OCI-LY1 (cell line): ENCODE measurements around the gene TMEM72.
"Not testable (repeated sequence)": the region's sequence is repeated elsewhere in the genome, so short reads cannot be mapped to it uniquely, and the experiment has no call there.

Experiments used
- H2AFZ ChIP-seq: fragments of 200-600 bp; sonication (generic), shearing (Covaris generic); 2 replicates; pipeline ENCODE4 v1.6.0; 2014; ENCODE audit warnings: antibody characterized with exemption, mild to moderate bottlenecking, low read length
- H3F3A ChIP-seq: fragments of 200-600 bp; sonication (generic), shearing (Covaris generic); 2 replicates; pipeline ENCODE4 v1.6.0; 2014; ENCODE audit warnings: mild to moderate bottlenecking, antibody characterized with exemption, low read length, moderate library complexity; ENCODE audit not compliant: insufficient read depth
- H3K27ac ChIP-seq: fragments of 200-600 bp; sonication (generic); 2 replicates; pipeline ENCODE4 v1.5.1; 2014; ENCODE audit warnings: low read length, mixed run types, mild to moderate bottlenecking, low read depth; ENCODE audit not compliant: poor library complexity, severe bottlenecking
- H3K27me3 ChIP-seq: fragments of 200-600 bp; sonication (generic); 2 replicates; pipeline ENCODE4 v1.6.0; 2014; ENCODE audit warnings: antibody characterized with exemption, mild to moderate bottlenecking, low read length, moderate library complexity; ENCODE audit not compliant: insufficient read depth
- H3K36me3 ChIP-seq: fragments of 200-600 bp; sonication (generic); 2 replicates; pipeline ENCODE4 v1.6.1; 2014; ENCODE audit warnings: mild to moderate bottlenecking, antibody characterized with exemption, low read length, moderate library complexity, mixed read lengths; ENCODE audit not compliant: insufficient read depth
- H3K4me1 ChIP-seq: fragments of 200-600 bp; sonication (generic); 2 replicates; pipeline ENCODE4 v1.5.1; 2014; ENCODE audit warnings: mild to moderate bottlenecking, low read length, moderate library complexity; ENCODE audit not compliant: insufficient read depth, severe bottlenecking
- H3K4me2 ChIP-seq: fragments of 200-600 bp; sonication (generic), shearing (Covaris generic); 2 replicates; pipeline ENCODE4 v1.6.1; 2014; ENCODE audit warnings: low read length
- H3K4me3 ChIP-seq: fragments of 200-600 bp; sonication (generic); 2 replicates; pipeline ENCODE4 v1.5.1; 2014; ENCODE audit warnings: low read length, low read depth, mild to moderate bottlenecking, mixed read lengths; ENCODE audit not compliant: poor library complexity, severe bottlenecking
- H3K79me2 ChIP-seq: fragments of 200-600 bp; shearing (Covaris generic); 2 replicates; pipeline ENCODE4 v1.6.1; 2016; ENCODE audit warnings: mixed run types, low read length, mixed read lengths; ENCODE audit not compliant: insufficient read depth
- H3K9ac ChIP-seq: fragments of 200-600 bp; sonication (generic), shearing (Covaris generic); 2 replicates; pipeline ENCODE4 v1.6.1; 2014; ENCODE audit warnings: mild to moderate bottlenecking, low read length, mixed read lengths
- H3K9me2 ChIP-seq: fragments of 200-600 bp; sonication (generic), shearing (Covaris generic); 2 replicates; pipeline ENCODE4 v1.6.1; 2014; ENCODE audit warnings: low read depth, mild to moderate bottlenecking, low read length, mixed read lengths
- H3K9me3 ChIP-seq: fragments of 200-600 bp; shearing (Covaris generic); 2 replicates; pipeline ENCODE4 v1.6.1; 2014; ENCODE audit warnings: low read length, mixed read lengths
- H4K20me1 ChIP-seq: fragments of 200-600 bp; sonication (generic), shearing (Covaris generic); 2 replicates; pipeline ENCODE4 v1.6.0; 2016; ENCODE audit warnings: mild to moderate bottlenecking, low read length; ENCODE audit not compliant: insufficient read depth
- EZH2 ChIP-seq: fragments of 200-600 bp; sonication (generic), shearing (Covaris generic); IDR thresholded peaks from 2 replicates; pipeline ENCODE4 v1.8.0; 2017; ENCODE audit warnings: borderline replicate concordance, mixed run types, mild to moderate bottlenecking, antibody characterized with exemption, low read length, moderate library complexity, mixed read lengths
- TF ChIP-seq, protein P1 (sequence below): fragments of 200-600 bp; sonication (generic), shearing (Covaris generic); IDR thresholded peaks from 2 replicates; pipeline ENCODE4 v1.5.1; 2017; ENCODE audit warnings: mild to moderate bottlenecking, antibody characterized with exemption, low read length, moderate library complexity, mixed read lengths

TMEM72 gene

DNA sequence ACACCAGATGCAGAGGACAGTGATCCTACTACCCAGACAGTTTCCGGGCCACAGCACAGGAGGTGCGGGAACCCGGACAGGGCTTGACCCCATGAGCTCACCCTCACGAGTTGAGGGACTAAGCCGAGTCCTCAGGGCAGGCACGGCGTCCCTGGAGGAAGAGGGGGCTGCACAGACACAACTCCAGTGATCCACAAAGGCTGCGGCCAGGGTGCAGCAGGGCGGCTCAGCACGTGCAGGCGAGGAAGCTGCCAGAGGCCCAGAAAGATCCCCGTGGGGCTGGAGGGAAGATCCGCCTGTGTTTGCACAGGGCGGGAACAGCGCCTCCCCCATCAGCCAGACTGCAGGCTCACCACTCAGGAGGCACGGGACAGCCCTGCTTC lies 45.9 kb upstream of the TMEM72 start:
- Histone ChIP-seq H3F3A (no peaks in the 10 kb centered on the region), H3K9me2 (no peaks in the 10 kb centered on the region), H3K4me1 (no peaks in the 10 kb centered on the region), H3K27ac (no peak overlapping the region), H3K27me3 (no peaks in the 10 kb centered on the region), H2AFZ (no peak overlapping the region), H3K9me3 (no peaks in the 10 kb centered on the region), H3K9ac (no peak overlapping the region), H3K4me2 (no peak overlapping the region), H3K4me3 (no peak overlapping the region), H3K36me3 (no peaks in the 10 kb centered on the region), H4K20me1 (no peaks in the 10 kb centered on the region), H3K79me2 (no peaks in the 10 kb centered on the region)
- TF ChIP-seq EZH2, result no peak
- TF ChIP-seq, protein P1, sequence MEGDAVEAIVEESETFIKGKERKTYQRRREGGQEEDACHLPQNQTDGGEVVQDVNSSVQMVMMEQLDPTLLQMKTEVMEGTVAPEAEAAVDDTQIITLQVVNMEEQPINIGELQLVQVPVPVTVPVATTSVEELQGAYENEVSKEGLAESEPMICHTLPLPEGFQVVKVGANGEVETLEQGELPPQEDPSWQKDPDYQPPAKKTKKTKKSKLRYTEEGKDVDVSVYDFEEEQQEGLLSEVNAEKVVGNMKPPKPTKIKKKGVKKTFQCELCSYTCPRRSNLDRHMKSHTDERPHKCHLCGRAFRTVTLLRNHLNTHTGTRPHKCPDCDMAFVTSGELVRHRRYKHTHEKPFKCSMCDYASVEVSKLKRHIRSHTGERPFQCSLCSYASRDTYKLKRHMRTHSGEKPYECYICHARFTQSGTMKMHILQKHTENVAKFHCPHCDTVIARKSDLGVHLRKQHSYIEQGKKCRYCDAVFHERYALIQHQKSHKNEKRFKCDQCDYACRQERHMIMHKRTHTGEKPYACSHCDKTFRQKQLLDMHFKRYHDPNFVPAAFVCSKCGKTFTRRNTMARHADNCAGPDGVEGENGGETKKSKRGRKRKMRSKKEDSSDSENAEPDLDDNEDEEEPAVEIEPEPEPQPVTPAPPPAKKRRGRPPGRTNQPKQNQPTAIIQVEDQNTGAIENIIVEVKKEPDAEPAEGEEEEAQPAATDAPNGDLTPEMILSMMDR, result no peak

DNA sequence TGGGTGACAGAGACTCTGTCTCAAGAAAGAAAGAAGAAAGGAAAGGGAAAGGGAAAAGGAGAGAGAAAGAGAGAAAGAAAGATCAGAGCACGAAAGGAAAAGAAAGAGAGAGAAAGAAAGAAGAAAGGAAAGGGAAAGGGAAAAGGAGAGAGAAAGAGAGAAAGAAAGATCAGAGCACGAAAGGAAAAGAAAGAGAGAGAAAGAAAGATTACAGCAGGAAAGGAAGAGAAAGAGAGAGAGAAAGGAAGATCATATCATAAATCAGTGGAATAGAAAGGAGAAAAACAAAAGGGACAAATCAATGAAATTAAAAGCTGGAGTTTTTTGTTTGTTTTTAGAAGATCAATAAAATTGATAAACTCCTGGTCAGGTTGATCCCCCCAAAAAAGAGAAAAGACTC lies 44.8 kb upstream of the TMEM72 start:
- not testable (repeated sequence) for H3K4me2 ChIP-seq, H4K20me1 ChIP-seq, H3K27me3 ChIP-seq, H3K9me2 ChIP-seq, H3F3A ChIP-seq, H3K36me3 ChIP-seq, H3K4me3 ChIP-seq, H3K9me3 ChIP-seq, H3K79me2 ChIP-seq, H3K4me1 ChIP-seq, H2AFZ ChIP-seq, H3K27ac ChIP-seq, H3K9ac ChIP-seq

DNA sequence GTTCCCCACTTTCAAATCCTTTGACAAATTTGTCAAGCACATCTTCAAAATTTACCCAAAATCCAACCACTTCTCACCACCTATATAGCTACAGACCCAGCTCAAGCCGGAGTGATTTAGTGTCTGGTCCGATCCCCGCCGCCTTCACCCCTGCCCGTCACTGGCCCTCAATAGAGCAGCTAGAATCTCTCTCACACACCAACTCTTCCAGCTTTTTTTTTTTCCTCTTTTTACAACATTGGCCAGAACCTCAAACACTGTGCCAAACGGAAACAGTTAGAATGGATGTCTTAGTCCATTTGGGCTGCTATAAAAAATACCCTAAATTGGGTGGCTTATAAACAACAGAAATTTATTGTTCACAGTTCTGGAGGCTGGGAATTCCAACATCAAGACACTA lies 41.1 kb upstream of the TMEM72 start:
- Histone ChIP-seq H2AFZ (no peak overlapping the region), H3K27ac (no peak overlapping the region), H3K36me3 (no peaks in the 10 kb centered on the region), H3F3A (no peaks in the 10 kb centered on the region), H3K4me3 (no peak overlapping the region), H3K4me1 (no peaks in the 10 kb centered on the region), H3K79me2 (no peaks in the 10 kb centered on the region), H3K9me2 (no peaks in the 10 kb centered on the region), H4K20me1 (no peaks in the 10 kb centered on the region), H3K27me3 (no peaks in the 10 kb centered on the region), H3K4me2 (no peak overlapping the region), H3K9ac (no peak overlapping the region), H3K9me3 (no peaks in the 10 kb centered on the region)
- TF ChIP-seq, protein P1, result no peak
- no peak for TF ChIP-seq EZH2

DNA sequence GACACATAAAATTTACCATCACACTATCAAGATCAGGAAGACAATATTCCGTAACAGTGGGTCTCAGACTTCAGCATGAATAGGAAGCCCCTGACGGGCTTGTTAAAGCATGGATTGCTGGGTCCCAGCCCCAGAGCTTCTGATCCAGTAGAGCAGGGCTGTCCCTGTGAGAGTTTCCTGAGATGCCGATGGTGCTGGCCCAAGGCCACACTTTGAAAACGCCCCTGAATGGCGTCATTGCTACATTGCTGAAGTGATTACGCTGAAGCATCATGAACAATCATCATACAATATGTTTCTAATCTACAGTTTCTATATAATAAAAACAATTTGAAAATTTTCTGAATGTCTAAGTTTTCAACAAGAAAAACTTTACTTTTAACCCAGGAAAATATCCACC lies 38.0 kb upstream of the TMEM72 start:
- Histone ChIP-seq H3K9me2 (no peaks in the 10 kb centered on the region), H3K4me2 (no peak overlapping the region), H3K79me2 (no peaks in the 10 kb centered on the region), H4K20me1 (no peaks in the 10 kb centered on the region), H3K4me3 (no peak overlapping the region), H3F3A (no peaks in the 10 kb centered on the region), H3K9ac (no peak overlapping the region), H3K27me3 (no peaks in the 10 kb centered on the region), H2AFZ (no peak overlapping the region), H3K9me3 (no peaks in the 10 kb centered on the region), H3K4me1 (no peaks in the 10 kb centered on the region), H3K36me3 (no peaks in the 10 kb centered on the region), H3K27ac (no peak overlapping the region)
- TF ChIP-seq EZH2, result no peak
- TF ChIP-seq, protein P1, result no peak
